Caco-2 (cell line): Measurements from ENCODE around the gene ICAM1. TPM values are rescaled to one million over a fixed set of nuclear protein-coding genes. Genes with fewer than 3 reads are reported as not detected.

Experiments used
- BruUV-seq: library from RNA; stranded (reverse); fragments of 400-500 nt; replicated peaks from 2 replicates; lab custom pipeline; 2021; lab: Mats Ljungman, UMichigan
- CTCF ChIA-PET: fragments of 300-600 bp; sonication (Branson Sonifier 250); formaldehyde crosslinking; loops from one replicate; lab custom pipeline; 2022; ENCODE audit warnings: antibody characterized with exemption; lab: Charles Lee
- POLR2A ChIA-PET: fragments of 300-600 bp; sonication (Branson Sonifier 250); formaldehyde crosslinking; loops from one replicate; lab custom pipeline; 2022; ENCODE audit warnings: antibody characterized with exemption; lab: Charles Lee
- DNase-seq, 2 experiments: peaks; one replicate each; pipeline versions ENCODE4 v3.0.0 to v3.0.0-alpha.2; 2020 to 2022
- H3K27me3 ChIP-seq: replicated peaks from 2 replicates; pipeline ENCODE4 v1.6.0; 2011; ENCODE audit warnings: low read length; ENCODE audit not compliant: control insufficient read depth, insufficient read depth
- H3K36me3 ChIP-seq: 2 replicates; pipeline ENCODE4 v1.5.1; 2011; ENCODE audit warnings: low read length; ENCODE audit not compliant: control insufficient read depth, insufficient read depth
- H3K4me1 ChIP-seq: fragments of 250-450 bp; sonication (Bioruptor Pico); 2 replicates; pipeline ENCODE4 v1.5.1; 2020; ENCODE audit warnings: mild to moderate bottlenecking
- H3K4me3 ChIP-seq: 2 replicates; pipeline ENCODE4 v1.5.1; 2011; ENCODE audit warnings: low read depth, mild to moderate bottlenecking, control low read depth, low read length
- H3K9me3 ChIP-seq: fragments of 250-450 bp; sonication (Bioruptor Pico); 2 replicates; pipeline ENCODE4 v1.5.1; 2020; ENCODE audit warnings: mild to moderate bottlenecking, moderate library complexity
- H3K27ac Mint-ChIP-seq: one replicate; pipeline ENCODE4 v1.8.0; 2022; ENCODE audit warnings: mixed read lengths; ENCODE audit not compliant: unreplicated experiment
- H3K27me3 Mint-ChIP-seq: one replicate; pipeline ENCODE4 v1.8.0; 2022; ENCODE audit warnings: mixed read lengths; ENCODE audit not compliant: insufficient read depth, unreplicated experiment
- H3K36me3 Mint-ChIP-seq: one replicate; pipeline ENCODE4 v1.8.0; 2022; ENCODE audit warnings: mild to moderate bottlenecking, mixed read lengths; ENCODE audit not compliant: insufficient read depth, unreplicated experiment
- H3K4me1 Mint-ChIP-seq: one replicate; pipeline ENCODE4 v1.8.0; 2022; ENCODE audit warnings: low read depth, mixed read lengths; ENCODE audit not compliant: unreplicated experiment
- H3K4me3 Mint-ChIP-seq: one replicate; pipeline ENCODE4 v1.8.0; 2022; ENCODE audit warnings: mild to moderate bottlenecking, moderate library complexity, mixed read lengths; ENCODE audit not compliant: unreplicated experiment
- H3K9me3 Mint-ChIP-seq: one replicate; pipeline ENCODE4 v1.8.0; 2022; ENCODE audit warnings: mixed read lengths; ENCODE audit not compliant: unreplicated experiment
- intact Hi-C: fragments of 100-400 bp; cut with micrococcal nuclease; formaldehyde crosslinking; loops from one replicate; pipeline ENCODE4 v1.10.0; 2022; ENCODE audit not compliant: unreplicated experiment
- total RNA-seq: library from RNA; stranded (reverse); gene quantifications from 2 replicates; pipeline ENCODE4 v1.2.3, GENCODE V29; 2022
- TF ChIP-seq, protein P1 (sequence below), 2 experiments: fragments of 200-600 bp in 1 of 2; IDR thresholded peaks; 1 replicate in 1 of 2; 2 replicates in 1 of 2; pipeline versions ENCODE4 v1.5.1 to v1.8.0; 2011 to 2022; ENCODE audit warnings: antibody characterized with exemption in 1 of 2, control low read depth in 1 of 2, inconsistent platforms in 1 of 2, low read depth in 1 of 2, low read length in 1 of 2, mild to moderate bottlenecking in 1 of 2, moderate library complexity in 1 of 2; ENCODE audit not compliant: insufficient read depth in 1 of 2, severe bottlenecking in 1 of 2, unreplicated experiment in 1 of 2

Gene ICAM1
- total RNA-seq, 1 experiment from 2014 or later = 15.7 TPM

DNA sequence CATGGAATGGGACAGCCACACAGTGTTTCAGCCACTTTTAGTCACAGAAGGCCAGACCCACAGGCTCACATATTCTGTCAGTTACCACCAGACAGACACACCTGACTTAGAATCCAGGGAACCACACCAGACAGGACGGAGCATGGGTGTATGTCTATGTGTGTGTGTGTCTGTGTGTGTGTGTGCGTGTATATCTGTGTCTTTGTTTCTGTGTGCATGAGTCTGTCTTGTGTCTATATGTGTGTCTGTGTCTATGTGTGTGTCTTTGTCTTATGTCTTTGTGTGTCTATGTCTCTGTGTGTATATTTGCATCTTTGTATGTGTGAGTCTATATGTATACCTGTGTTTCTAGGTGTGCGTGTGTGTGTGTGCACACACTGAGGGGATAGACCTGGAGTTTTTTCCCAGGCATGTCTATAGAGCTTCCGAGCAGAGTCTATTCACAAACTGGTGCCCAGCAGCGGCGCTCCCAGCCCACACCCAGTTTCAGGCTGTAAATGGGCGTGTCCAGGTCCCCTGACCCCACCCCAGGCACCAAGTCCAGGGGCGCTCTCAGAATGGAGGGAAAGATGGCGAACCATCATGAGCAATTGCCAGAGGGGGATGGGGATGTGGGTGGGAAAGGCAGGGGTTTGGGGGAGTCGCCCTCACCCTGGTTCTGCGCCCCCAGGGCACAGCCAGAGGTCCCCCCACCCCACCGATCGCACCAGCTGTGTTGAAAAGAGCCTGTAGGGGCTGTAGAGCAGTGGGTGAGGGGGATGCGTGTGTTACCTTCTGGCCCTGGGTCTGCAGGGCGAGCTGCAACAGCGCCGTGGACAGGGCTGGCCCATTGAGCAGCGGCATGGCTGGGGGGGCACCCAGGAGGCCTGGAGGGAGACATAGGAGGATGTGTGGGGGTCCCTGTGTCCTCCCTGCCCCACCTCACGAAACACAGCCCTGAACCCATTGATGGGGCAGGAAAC is 51.2 kb downstream of the ICAM1 start:
- Histone ChIP-seq H3K4me3 (no peak overlapping the region), H3K4me1 (no peaks in the 10 kb centered on the region), H3K36me3 (no peaks in the 10 kb centered on the region; the same call in none of the 2 replicates), H3K9me3 (no peaks in the 10 kb centered on the region), H3K27me3 (no peaks in the 10 kb centered on the region)
- no peaks in the 10 kb centered on the region for H3K4me1 Mint-ChIP-seq
- no TSS peak for BruUV-seq
- H3K27me3 Mint-ChIP-seq = no peaks in the 10 kb centered on the region
- DNase-seq = no peak
- CTCF ChIA-PET = no interaction called here
- H3K9me3 Mint-ChIP-seq = no peaks in the 10 kb centered on the region
- POLR2A ChIA-PET = no interaction called here
- intact Hi-C loops = no loop called here
- peak overlapping the region; percentile 9 for H3K27ac Mint-ChIP-seq
- H3K4me3 Mint-ChIP-seq = no peak overlapping the region
- TF ChIP-seq, protein P1, sequence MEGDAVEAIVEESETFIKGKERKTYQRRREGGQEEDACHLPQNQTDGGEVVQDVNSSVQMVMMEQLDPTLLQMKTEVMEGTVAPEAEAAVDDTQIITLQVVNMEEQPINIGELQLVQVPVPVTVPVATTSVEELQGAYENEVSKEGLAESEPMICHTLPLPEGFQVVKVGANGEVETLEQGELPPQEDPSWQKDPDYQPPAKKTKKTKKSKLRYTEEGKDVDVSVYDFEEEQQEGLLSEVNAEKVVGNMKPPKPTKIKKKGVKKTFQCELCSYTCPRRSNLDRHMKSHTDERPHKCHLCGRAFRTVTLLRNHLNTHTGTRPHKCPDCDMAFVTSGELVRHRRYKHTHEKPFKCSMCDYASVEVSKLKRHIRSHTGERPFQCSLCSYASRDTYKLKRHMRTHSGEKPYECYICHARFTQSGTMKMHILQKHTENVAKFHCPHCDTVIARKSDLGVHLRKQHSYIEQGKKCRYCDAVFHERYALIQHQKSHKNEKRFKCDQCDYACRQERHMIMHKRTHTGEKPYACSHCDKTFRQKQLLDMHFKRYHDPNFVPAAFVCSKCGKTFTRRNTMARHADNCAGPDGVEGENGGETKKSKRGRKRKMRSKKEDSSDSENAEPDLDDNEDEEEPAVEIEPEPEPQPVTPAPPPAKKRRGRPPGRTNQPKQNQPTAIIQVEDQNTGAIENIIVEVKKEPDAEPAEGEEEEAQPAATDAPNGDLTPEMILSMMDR (IDR thresholded peaks at IDR 0.05; ENCODE audit: insufficient read depth in 1 of 2, low read depth in 1 of 2, low read length in 1 of 2, severe bottlenecking in 1 of 2, unreplicated experiment in 1 of 2) = no peak
- H3K36me3 Mint-ChIP-seq = peaks cover 68% of the 10 kb centered on the region

- no peak overlapping the region for H3K4me3 ChIP-seq
- Mint-ChIP-seq H3K4me3 (no peak overlapping the region), H3K27ac (no peak overlapping the region), H3K27me3 (no peaks in the 10 kb centered on the region), H3K9me3 (no peaks in the 10 kb centered on the region), H3K36me3 (peaks cover 77% of the 10 kb centered on the region), H3K4me1 (no peaks in the 10 kb centered on the region)
- no peaks in the 10 kb centered on the region for H3K9me3 ChIP-seq
- intact Hi-C loops = no loop called here
- ChIA-PET CTCF (interaction anchor here (0.8 kb wide), 1 partner anchor 10 kb away, joined by 4 read pairs; the partner anchor contains the start of gene FDX2), POLR2A (interaction anchor here (0.7 to 0.9 kb wide), 2 partner anchors 11 to 56 kb away, joined by 3 to 4 read pairs; no protein-coding TSS in a partner anchor)
- no peaks in the 10 kb centered on the region for H3K4me1 ChIP-seq
- TF ChIP-seq, protein P1 (IDR thresholded peaks at IDR 0.05; ENCODE audit: insufficient read depth in 1 of 2, low read depth in 1 of 2, low read length in 1 of 2, severe bottlenecking in 1 of 2, unreplicated experiment in 1 of 2) = no peak
- DNase-seq = no peak
- no peaks in the 10 kb centered on the region for H3K27me3 ChIP-seq
- no TSS peak for BruUV-seq
- peaks cover 2% of the 10 kb centered on the region for H3K36me3 ChIP-seq
These were observed 54.8 kb downstream of the ICAM1 start for GRCh38 chr19:10325732-10326131.

GRCh38 chr19:10327793-10328192 is 56.9 kb downstream of the ICAM1 start:
- Mint-ChIP-seq H3K4me1 (peaks cover 5% of the 10 kb centered on the region), H3K27ac (no peak overlapping the region), H3K4me3 (no peak overlapping the region), H3K36me3 (peaks cover 74% of the 10 kb centered on the region), H3K9me3 (no peaks in the 10 kb centered on the region), H3K27me3 (no peaks in the 10 kb centered on the region)
- ChIA-PET POLR2A (no interaction called here), CTCF (no interaction called here)
- H3K36me3 ChIP-seq = 0 out of 2 replicates have a peak, but pooled peaks cover 2% of the 10 kb centered on the region
- BruUV-seq = no TSS peak
- H3K9me3 ChIP-seq = no peaks in the 10 kb centered on the region
- intact Hi-C loops = no loop called here
- TF ChIP-seq, protein P1 (IDR thresholded peaks at IDR 0.05; ENCODE audit: insufficient read depth in 1 of 2, low read depth in 1 of 2, low read length in 1 of 2, severe bottlenecking in 1 of 2, unreplicated experiment in 1 of 2) = no peak
- no peak for DNase-seq
- H3K27me3 ChIP-seq = no peaks in the 10 kb centered on the region
- H3K4me3 ChIP-seq = no peak overlapping the region
- H3K4me1 ChIP-seq = no peaks in the 10 kb centered on the region
